HG02884 (cell line): ENCODE results near the gene CEP20.

Experiments
- ATAC-seq: cut with Tn5 transposase; IDR thresholded peaks from one replicate; pipeline ENCODE4 v1.9.1; 2021; ENCODE audit warnings: mild to moderate bottlenecking, moderate library complexity; ENCODE audit not compliant: unreplicated experiment

Gene CEP20

GRCh38 chr16:15835136-15835878 is 53.1 kb downstream of the CEP20 start:
- ATAC-seq = no peak

DNA sequence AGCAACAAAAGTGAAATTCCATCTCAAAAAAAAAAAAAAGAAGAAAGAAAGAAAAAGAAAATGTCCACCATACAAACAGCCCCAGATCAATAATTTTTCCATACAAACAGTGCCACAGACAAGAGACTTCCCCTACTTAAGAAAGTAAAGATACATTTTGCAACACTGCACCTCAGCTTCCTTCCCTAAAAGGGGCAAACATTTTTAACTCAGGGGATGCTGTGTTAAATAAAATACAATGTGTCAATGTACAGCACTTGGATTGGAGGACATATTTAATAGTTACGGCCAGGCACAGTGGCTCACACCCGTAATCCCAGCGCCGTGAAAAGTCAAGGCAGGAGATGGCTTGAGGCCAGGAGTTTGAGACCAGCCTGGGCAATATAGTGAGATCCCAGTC is 53.9 kb downstream of the CEP20 start:
- ATAC-seq = no peak

DNA sequence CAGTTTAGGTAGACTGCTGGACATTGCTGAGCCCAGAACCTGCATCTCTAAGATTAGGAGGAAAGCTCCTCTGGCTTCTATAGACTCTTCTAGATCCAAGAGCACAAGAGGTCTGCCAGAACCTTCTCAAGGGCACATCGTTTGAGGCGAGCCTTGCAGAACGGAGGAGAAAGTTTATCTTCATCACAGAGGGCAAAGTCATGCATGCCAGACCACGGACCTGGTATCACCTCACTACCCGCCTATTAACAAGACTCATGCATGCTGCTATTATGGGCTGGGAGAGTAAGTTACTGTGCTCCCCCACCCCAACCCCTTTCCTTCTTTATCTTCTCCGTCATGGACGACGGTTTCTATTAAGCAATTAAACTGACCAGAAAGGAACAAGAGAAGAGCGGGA is 54.9 kb downstream of the CEP20 start:
- no peak for ATAC-seq

- no peak for ATAC-seq
Observed at GRCh38 chr16:15832241-15832640, 56.2 kb downstream of the CEP20 start.

- ATAC-seq = no peak
Observed at GRCh38 chr16:15830832-15831451, 57.5 kb downstream of the CEP20 start.

GRCh38 chr16:15829460-15829859 is 58.9 kb downstream of the CEP20 start:
- ATAC-seq = no peak

GRCh38 chr16:15827709-15828343 is 60.6 kb downstream of the CEP20 start:
- ATAC-seq = no peak

DNA sequence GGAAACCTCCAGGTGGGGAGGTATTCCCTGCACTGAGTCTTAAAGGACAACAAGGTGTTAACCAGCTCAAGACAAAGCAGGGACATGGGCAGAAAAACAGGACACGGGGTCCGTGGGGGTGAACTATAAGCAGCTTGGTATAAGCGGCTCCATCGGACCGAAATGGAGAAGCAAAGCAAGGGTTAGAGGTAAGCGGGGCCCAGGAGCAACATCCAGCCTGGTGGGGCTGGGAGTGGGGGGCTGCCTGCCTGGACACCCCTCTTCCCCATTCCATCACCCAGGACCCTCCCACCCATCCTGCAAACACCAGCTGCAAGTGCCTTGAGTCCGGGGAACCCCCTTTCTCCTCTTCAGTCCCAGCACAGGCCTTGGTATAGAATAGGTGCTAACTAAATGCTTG is 61.1 kb downstream of the CEP20 start:
- no peak for ATAC-seq

DNA sequence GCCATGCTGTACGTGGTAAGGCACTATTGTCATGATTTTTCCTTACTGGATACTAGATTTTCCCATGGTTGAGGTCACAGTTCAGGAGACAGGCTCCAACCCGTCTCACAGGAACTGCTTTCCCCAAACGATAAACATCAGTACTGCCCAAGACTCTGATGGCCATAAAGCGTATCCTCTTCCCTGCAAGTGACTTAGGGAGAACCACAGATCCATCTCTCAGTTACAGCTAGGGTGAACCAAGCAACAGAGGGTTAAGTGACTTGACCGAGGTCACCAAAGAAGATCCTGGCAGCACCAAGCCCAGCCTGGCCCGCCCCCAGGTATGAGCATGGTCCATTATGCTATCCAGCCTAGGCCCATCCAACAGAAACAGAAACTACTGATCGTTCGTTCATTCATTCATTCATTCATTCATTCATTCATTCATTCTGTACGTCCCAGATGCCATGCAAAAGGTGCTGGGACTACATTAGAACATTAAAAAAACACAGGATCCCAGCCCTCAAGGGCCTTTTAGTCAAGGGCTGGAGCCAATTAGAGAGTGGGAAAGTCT is 62.6 kb downstream of the CEP20 start:
- no peak for ATAC-seq

DNA sequence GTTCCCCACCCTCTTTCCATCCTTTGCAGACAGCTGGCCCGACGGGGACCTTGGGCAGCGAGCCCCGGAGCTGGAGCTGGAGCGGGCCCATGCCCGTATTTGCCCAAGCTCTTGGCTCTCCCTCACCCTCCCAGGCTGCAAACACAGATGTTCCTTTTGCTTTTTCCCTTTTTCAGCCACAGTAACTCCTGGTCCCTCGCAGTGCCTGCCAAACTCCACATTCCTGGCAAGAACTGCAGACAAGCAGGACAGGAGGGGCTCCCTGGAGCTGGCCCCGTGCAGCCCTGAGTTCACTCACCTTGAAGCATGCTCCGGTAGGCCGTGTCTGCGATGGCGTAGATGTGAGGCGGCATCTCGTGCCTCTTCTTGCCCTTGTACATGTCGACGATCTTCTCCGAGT is 65.4 kb downstream of the CEP20 start:
- no peak for ATAC-seq

GRCh38 chr16:15820837-15821236 is 67.6 kb downstream of the CEP20 start:
- no peak for ATAC-seq

DNA sequence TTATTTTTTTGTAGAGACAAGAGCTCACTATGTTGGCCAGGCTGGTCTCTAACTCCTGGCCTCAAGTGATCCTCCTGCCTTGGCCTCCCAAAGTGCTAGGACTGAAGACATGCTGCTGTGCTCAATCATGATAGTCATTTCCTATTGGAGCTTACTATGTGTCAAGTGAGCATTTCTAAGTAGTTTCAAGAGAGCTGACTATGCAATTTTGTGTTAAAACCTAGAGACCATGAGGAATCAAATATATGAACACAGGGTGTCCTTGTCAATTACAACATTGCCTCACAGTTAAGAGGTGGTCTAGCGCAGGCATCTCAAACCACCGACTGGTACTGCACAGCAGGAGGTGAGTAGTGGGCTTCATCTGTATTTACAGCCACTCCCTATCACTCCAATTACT is 69.4 kb downstream of the CEP20 start:
- no peak for ATAC-seq

GRCh38 chr16:15817446-15817845 is 71.0 kb downstream of the CEP20 start:
- ATAC-seq = no peak

- ATAC-seq = no peak
Observed at GRCh38 chr16:15816228-15816627, 72.2 kb downstream of the CEP20 start.
